Chondrocyte (in vitro differentiated cells): ENCODE results near the gene SLC41A3. TPM values are rescaled to one million over a fixed set of nuclear protein-coding genes. Genes with fewer than 3 reads are reported as not detected.

ENCODE experiments used
- DNase-seq: peaks from one replicate; pipeline ENCODE4 v3.0.0; 2021; ENCODE audit warnings: mixed read lengths, low spot score
- H3K27ac Mint-ChIP-seq: one replicate; pipeline ENCODE4 v1.8.0; 2021; ENCODE audit warnings: mild to moderate bottlenecking, moderate library complexity, mixed read lengths; ENCODE audit not compliant: unreplicated experiment
- H3K27me3 Mint-ChIP-seq: 2 replicates; pipeline ENCODE4 v1.8.0; 2021; ENCODE audit warnings: low read depth, mixed read lengths
- H3K36me3 Mint-ChIP-seq: 2 replicates; pipeline ENCODE4 v1.8.0; 2021; ENCODE audit warnings: low read depth, mixed read lengths
- H3K4me1 Mint-ChIP-seq: 2 replicates; pipeline ENCODE4 v1.8.0; 2021; ENCODE audit warnings: low read depth, mild to moderate bottlenecking, mixed read lengths
- H3K4me3 Mint-ChIP-seq: one replicate; pipeline ENCODE4 v1.8.0; 2021; ENCODE audit warnings: mild to moderate bottlenecking, moderate library complexity, mixed read lengths; ENCODE audit not compliant: unreplicated experiment
- H3K9me3 Mint-ChIP-seq: 2 replicates; pipeline ENCODE4 v1.8.0; 2021; ENCODE audit warnings: low read depth, mixed read lengths
- total RNA-seq: library from RNA; stranded (reverse); gene quantifications from 3 replicates; pipeline ENCODE4 v1.2.1, GENCODE V29; 2021
- TF ChIP-seq, protein P1 (sequence below): fragments of 200-600 bp; sonication (generic); IDR thresholded peaks from 2 replicates; pipeline ENCODE4 v1.5.0; 2021; ENCODE audit warnings: antibody characterized with exemption, mild to moderate bottlenecking, moderate library complexity

SLC41A3 gene
- total RNA-seq, 1 donor from 2014 or later = 43.2 TPM

DNA sequence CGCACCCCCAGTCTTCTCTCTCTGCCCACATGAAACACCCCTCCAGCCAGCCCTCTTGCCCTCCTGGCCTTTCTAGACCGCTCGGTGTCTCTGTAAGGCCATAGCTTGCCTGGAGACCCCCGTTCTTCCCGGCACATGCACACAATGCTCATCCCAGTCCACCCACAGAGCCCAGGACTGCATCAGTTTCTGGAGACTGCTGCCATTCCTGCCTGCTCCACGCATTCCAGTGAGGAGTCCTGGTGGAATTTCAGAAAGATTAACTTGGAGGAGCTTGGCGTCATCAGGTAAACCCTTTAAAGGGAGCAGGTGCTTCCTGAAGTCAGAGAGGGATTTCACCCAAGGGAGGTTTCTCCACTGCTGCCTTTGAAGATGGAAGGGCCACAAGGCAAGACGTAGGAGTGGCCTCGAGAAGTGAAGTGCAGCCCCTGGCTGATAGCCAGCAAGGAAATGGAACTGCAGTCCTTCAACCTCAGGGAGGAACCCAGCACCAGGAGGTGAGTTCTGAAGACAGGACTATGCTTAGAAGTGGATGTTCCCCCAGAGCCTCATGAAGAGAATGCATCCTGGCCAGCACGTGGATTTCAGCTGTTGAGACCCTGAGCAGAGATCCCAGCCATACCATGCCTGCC, 19.2 kb downstream of the SLC41A3 start:
- Mint-ChIP-seq H3K9me3 (no peaks in the 10 kb centered on the region), H3K27ac (no peak overlapping the region), H3K36me3 (peaks cover 6% of the 10 kb centered on the region), H3K4me1 (peaks cover under 1% of the 10 kb centered on the region), H3K27me3 (no peaks in the 10 kb centered on the region), H3K4me3 (no peak overlapping the region)
- DNase-seq = no peak
- TF ChIP-seq, protein P1, sequence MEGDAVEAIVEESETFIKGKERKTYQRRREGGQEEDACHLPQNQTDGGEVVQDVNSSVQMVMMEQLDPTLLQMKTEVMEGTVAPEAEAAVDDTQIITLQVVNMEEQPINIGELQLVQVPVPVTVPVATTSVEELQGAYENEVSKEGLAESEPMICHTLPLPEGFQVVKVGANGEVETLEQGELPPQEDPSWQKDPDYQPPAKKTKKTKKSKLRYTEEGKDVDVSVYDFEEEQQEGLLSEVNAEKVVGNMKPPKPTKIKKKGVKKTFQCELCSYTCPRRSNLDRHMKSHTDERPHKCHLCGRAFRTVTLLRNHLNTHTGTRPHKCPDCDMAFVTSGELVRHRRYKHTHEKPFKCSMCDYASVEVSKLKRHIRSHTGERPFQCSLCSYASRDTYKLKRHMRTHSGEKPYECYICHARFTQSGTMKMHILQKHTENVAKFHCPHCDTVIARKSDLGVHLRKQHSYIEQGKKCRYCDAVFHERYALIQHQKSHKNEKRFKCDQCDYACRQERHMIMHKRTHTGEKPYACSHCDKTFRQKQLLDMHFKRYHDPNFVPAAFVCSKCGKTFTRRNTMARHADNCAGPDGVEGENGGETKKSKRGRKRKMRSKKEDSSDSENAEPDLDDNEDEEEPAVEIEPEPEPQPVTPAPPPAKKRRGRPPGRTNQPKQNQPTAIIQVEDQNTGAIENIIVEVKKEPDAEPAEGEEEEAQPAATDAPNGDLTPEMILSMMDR = no peak

DNA sequence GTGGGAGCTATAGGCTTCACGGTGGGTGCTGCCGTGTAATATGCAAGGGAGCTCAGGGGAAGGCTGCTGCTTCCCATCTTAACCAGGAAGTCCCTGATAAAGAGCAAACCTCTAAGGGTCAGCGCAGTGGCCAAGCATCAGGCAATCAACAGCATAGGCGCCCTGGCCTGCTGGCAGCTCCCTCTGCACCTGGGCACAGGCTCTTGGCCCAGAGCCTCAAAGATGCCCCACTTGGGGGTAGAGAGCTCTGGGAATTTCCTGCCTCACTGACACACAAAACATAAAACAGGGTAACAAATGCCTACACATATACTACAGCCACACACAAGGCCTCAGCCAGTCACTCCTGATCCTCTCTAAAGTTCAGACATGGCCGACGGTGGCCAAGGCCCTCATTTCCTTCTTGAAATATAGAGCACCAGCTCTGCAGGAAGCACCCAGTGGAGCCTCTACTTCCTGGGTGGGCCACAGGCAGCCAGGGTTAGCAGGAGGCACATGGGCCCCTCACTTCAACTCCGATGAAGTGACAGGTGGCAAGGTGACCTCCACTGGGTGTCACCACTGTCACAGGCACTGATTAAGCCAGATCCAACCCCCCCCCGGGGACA, 20.5 kb downstream of the SLC41A3 start:
- peaks cover 6% of the 10 kb centered on the region for H3K36me3 Mint-ChIP-seq
- H3K4me3 Mint-ChIP-seq = no peak overlapping the region
- no peak for DNase-seq
- no peak overlapping the region for H3K27ac Mint-ChIP-seq
- peaks cover 6% of the 10 kb centered on the region for H3K4me1 Mint-ChIP-seq
- no peaks in the 10 kb centered on the region for H3K9me3 Mint-ChIP-seq
- no peaks in the 10 kb centered on the region for H3K27me3 Mint-ChIP-seq
- TF ChIP-seq, protein P1 = no peak

DNA sequence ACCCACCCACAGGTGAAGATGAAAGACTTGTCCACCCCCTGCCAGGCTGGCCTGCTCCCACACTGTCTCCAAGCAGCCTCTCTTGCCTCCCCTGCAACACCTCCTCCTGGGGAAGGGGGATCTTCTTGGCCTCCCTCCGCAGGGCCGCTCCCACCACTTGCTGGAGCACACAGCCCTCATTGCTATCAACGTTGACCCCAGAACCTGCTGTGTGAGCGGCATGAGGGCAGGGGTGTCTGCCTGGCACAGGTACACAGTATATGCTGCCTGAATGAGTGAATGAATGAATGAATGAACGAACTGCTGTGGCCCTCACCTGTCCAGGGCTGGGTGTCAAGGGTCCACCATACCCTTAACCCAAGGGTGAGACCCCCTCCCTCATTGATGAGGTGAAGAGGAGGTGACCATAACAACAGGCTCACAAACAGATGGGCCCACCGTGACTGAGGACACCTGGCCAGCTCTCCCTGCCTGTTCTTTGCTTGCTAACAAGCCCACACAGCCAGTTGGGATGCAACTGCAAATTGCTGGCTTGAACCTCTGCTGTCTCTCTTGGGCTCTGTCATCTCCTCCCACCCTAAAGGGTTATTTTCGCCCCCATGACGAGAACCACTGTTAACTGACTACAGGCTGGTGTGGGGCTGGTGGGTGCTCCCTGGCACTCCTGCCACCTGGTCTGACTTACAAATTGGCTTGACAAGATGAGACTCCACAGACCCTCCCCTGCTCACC, 22.5 kb downstream of the SLC41A3 start:
- Mint-ChIP-seq H3K36me3 (peaks cover 2% of the 10 kb centered on the region), H3K4me1 (peaks cover 17% of the 10 kb centered on the region), H3K27me3 (no peaks in the 10 kb centered on the region), H3K4me3 (no peak overlapping the region), H3K27ac (no peak overlapping the region), H3K9me3 (no peaks in the 10 kb centered on the region)
- TF ChIP-seq, protein P1 = no peak
- no peak for DNase-seq

DNA sequence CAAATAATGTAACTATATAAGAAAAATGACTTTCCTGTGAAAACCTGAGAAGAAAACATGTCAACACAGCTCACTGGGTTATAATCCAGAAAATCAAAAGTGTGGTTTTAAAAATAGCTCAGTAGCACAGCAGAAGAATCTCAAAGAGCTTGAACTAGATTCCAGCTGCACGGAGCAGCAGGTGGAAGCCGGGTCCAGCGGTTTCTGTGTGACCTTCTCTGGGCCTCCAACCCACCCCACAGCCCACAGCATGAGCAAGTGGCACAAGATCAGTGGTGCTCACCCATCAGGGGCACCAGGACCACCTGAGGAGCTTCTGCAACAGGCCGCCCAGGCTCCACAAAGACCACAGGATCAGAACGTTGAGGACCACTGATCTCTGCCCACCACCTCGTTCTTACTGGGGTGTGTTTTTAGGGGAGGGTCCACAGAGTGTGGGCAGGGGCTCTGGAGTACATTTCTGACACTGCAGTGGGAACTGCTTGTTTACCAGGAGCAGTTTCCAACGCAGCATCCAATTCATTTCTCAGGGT, 23.2 kb downstream of the SLC41A3 start:
- no peak for DNase-seq
- peaks cover 2% of the 10 kb centered on the region for H3K36me3 Mint-ChIP-seq
- H3K27ac Mint-ChIP-seq = no peak overlapping the region
- H3K9me3 Mint-ChIP-seq = no peaks in the 10 kb centered on the region
- H3K4me3 Mint-ChIP-seq = no peak overlapping the region
- H3K27me3 Mint-ChIP-seq = no peaks in the 10 kb centered on the region
- TF ChIP-seq, protein P1 = no peak
- peaks cover 17% of the 10 kb centered on the region for H3K4me1 Mint-ChIP-seq

DNA sequence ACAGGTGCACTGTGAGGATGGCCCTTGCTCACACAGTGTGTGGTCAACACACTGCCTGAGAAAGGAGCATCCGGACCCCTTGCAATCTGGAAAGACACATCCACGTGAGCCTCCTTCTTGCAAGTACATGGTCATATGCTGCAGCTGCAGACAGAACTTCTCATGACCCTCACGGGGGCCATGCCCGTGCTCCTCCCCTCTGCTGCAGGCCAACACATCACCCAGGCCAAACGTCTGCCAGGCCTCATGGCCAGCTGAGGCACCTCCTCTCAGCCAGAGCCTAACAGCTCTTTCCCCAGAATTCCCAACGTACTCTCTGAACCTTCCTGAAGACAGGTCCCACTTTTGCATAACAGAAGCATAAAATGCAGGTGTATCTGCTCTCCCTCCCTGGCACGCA, 25.3 kb downstream of the SLC41A3 start:
- peaks cover 17% of the 10 kb centered on the region for H3K4me1 Mint-ChIP-seq
- H3K9me3 Mint-ChIP-seq = no peaks in the 10 kb centered on the region
- no peak for DNase-seq
- H3K36me3 Mint-ChIP-seq = no peaks in the 10 kb centered on the region
- TF ChIP-seq, protein P1 = no peak
- no peak overlapping the region for H3K4me3 Mint-ChIP-seq
- H3K27ac Mint-ChIP-seq = no peak overlapping the region
- no peaks in the 10 kb centered on the region for H3K27me3 Mint-ChIP-seq
